NCI-H510A treated with DMSO at 0.1 percent for 48 hours (cell line): ENCODE measurements around the gene ARHGAP28.
"Not testable (repeated sequence)": the region's sequence is repeated elsewhere in the genome, so short reads cannot be mapped to it uniquely, and the experiment has no call there.

Experiments used
- DNase-seq: peaks from one replicate; lab custom pipeline; 2025; lab: John Stamatoyannopoulos, UW

Gene ARHGAP28

DNA sequence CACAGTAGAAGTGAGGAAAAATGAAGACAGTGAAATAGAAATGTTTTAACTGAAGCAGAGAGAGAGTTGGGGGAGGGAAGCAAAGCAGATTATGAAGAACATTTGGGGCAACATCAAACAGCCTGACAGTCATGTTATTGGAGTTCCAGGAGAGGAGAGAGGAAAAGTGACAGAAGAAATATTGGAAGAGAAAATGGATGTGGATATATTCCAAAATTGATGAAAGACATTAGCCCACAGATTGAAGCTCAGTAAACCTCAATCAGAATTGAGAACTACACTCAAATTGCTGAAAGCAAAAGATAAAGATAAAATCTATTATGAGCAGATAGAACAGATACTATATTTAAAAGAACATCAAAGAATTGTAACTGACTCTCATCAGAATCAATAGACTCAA is 90.8 kb downstream of the ARHGAP28 start:
- no peak for DNase-seq

DNA sequence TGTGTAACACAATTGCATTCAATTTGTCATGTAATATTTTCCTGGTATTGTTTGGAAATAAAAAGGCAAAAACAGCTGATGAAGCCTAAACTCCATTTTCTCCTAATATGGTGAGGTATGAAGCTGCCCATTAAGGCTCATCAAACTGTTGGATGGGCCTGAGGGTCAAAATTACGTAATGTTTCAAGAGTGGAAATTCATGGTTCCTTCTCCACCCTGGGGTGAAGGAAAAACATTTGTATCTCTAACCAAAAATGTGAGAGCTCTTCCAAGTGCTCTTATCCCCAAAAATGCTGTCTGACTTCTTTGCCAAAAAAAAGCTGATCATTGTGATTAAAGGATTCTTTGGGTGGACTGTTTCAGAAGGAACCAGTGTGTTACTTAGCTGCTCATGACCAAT is 91.8 kb downstream of the ARHGAP28 start:
- no peak for DNase-seq

DNA sequence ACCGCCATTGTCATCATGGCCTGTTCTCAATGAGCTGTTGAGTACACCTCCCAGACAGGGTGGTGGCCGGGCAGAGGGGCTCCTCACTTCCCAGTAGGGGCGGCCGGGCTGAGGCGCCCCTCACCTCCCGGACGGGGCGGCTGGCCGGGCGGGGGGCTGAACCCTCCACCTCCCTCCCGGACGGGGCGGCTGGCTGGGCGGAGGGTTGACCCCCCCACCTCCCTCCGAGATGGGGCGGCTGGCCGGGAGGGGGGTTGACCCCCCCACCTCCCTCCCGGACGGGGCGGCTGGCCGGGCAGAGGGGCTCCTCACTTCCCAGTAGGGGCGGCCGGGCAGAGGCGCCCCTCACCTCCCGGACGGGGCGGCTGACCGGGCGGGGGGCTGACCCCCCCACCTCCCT is 97.6 kb downstream of the ARHGAP28 start:
- not testable (repeated sequence) for DNase-seq

DNA sequence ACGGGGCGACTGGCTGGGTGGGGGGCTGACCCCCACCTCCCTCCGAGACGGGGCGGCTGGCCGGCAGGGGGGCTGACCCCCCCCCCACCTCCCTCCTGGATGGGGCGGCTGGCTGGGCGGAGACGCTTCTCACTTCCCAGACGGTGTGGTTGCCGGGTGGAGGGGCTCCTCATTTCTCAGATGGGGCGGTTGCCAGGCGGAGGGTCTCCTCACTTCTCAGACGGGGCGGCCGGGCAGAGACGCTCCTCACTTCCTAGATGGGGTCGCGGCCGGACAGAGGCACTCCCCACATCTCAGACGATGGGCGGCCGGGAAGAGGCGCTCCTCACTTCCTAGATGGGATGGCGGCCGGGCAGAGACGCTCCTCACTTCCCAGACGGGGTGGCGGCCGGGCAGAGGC is 98.0 kb downstream of the ARHGAP28 start:
- DNase-seq, result not testable (repeated sequence)

DNA sequence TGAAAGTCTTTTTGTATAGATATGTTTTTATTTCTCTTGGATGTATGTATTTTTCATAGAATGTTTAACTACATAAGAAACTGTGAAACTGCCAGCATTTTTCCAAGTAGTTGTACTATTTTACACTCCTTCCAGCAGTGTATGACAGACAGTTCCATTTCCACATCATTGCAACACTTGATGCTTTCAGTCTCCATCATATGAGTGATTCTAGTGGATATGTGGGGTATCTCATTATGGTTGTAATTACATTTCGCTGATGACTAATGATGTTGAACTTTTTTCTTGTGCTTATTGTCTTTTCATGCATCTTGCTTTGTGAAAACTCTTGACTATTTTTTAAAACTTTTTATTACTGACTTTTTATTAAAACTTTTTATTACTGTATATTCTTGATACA is 101.4 kb downstream of the ARHGAP28 start:
- no peak for DNase-seq

DNA sequence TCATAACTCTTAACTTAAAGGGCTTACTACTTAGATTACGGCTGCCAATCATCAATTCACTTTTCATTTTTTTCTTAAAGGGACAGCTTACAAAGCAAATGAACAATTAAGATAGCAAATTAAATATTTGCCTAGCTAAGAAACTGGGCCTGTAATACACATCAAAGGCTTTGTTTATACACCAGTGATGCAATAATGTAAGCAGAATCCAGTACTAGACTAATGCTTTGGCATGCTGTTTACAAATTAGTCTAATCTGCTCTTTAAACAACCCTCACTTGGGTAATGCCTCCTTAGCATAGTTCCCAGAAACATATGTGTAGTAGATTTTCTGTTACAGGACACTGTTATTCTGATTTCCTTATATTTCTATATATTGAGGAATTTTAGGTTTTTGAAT is 105.8 kb downstream of the ARHGAP28 start:
- DNase-seq, result peak; percentile 16

DNA sequence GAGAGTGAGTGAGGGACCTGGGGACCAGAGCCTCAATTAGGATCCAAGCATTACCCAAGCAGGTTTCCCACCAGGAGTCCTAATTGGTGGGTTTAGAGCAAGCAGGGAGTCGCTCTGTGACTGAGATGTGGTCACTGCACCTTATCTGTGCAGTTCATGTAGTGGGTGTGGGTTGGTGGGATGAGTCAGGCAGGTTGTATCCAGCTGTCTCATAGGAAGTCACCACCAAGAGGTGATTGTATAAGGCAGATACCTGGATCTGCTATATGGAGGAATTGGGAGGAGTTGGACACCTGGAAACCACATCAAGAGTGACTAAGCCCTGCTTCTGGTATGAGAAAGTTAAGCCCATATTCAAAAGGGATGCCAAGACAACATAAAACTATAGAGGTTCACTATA is 106.8 kb downstream of the ARHGAP28 start:
- DNase-seq, result no peak

DNA sequence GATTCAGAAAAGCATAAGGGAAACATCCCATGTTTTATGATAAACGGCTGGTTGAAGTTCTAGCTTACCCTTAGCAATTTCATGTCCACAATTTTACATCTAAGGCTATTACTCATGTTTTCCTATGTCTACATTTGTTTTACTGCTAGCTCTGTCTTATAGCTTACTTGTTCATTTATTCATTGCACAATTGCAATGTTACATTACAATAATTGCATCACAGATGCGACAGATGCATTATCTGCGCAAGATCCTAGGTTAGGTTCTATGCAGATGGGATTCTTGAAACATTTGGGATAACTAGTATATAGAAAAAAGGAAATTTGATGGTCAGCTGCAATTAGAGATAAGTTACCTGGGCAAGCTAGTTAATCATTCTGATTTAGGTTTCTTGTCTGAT is 108.4 kb downstream of the ARHGAP28 start:
- no peak for DNase-seq

DNA sequence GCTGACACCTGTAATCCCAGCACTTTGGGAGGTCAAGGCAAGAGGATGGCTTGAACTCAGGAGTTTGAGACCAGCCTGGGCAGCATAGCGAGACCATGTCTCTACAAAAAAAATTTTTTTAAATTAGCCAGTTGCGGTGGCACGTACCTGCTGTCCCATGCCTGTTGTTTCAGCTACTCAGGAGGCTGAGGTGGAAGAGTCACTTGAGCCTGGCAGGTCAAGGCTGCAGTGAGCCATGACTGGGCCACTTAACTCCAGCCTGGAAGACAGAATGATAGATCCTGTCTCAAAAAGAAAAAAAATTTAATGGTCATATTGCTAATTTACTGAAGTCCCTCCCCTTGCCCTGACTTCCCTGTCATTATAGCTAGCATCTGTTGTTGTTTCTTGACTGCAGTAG is 112.6 kb downstream of the ARHGAP28 start:
- DNase-seq, result peak; percentile 58

DNA sequence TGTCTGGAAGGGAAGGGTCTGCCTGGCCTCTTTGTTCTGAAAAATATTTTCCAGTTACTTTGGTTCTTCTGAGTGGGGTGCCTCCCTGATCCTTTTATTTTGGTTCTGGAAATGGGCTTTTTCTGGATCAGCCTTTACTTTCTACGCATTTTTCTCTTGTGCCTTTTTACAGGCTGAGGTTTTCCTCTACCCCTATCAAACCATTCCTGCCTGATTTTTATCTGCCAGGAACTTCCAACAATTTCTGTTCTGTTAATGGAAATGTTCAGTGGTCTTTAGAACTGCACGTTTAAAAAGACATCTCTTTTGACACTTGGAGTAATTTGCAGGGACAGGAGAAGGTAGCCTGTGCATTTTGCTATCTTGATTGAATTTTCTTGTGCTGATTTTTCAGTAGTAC is 113.8 kb downstream of the ARHGAP28 start:
- no peak for DNase-seq

DNA sequence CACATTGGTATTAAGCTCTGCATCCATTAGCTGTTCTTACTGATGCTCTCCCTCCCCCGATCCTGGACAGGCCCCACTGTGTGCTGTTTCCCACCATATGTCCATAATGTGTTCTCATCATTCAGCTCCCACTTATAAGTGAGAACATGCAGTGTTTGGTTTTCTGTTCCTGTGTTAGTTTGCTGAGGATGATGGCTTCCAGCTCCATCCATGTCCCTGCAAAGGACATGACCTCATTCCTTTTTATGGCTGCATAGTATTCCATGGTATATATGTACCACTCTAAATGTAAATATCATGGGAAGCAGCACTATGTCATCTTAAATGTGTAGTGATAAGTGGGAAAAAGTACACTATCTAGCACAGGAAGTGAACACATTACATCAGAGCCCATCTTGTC is 116.0 kb downstream of the ARHGAP28 start:
- DNase-seq, result not testable (repeated sequence)

DNA sequence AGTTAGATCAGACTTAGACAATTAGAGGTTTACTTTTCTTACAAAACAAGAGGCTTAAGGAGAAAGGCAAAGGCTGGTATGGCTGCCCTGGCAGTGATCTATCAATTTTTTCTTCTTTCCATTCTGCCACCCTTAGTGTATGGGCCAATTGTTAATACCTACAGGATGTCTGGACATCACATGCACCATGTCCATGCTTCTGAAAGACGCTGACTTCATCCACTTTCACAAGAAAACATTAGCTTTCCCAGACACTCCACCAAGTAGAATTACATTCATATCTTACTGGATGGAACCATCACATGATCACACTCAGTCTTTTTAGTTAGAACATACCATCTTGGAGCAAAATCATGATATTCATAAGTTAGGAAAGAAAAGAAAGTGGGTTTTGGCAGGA is 120.9 kb downstream of the ARHGAP28 start:
- DNase-seq, result no peak

DNA sequence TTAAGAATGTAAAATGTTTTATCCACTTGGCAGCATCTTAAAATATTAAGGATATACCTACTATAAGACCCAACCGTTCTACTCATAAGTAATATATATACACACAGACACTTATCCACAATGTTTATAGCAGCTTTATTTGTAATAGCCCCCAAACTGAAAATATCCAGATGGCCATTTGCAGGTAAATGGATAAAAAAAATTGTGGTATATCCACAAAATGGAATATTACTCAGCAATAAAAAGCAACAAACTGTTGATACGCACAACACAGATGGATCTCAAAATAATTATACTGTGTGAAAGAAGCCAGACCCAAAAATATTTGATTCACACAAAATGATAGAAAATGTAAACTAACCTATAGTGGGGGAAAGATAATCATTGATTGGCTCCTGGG is 122.0 kb downstream of the ARHGAP28 start:
- no peak for DNase-seq

DNA sequence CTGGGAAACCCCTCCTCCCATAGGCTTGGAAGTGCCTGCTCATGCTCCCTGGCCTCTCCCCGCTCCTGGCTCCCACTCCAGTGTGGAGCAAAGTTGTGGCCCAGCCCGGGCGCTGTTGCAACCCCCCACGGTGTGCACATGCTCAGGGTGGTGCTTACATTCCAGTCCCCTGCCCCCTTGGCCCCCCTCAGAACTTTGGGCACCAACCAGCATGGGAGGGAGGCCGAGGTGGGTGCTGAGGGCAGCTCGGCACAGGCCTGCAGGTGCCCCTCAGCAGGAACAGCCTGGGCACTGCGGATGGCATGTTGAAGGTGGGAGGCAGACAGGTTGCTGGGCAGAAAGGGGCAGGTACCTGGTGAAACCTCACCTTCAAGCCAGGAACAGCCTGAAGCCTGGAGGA is 125.3 kb downstream of the ARHGAP28 start:
- no peak for DNase-seq

DNA sequence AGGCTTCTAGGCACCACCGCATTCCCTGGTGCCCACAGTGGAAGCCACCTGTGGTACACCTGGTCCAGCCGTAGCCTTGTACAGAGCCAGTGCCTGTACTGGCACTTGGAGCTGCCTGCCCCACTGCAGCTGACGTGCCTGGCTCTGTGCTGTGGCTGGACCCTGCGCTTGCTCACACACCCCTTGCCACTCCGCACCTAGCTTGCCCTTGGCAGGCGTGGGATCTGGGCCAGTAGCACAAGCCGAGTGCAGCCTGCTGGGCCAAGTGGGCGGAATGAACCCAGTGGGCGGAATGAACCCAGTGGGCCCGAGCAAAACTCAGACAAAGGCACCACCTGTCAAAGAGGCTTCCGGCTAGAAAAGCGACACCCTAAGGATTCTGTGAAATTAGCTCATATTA is 126.3 kb downstream of the ARHGAP28 start:
- no peak for DNase-seq

DNA sequence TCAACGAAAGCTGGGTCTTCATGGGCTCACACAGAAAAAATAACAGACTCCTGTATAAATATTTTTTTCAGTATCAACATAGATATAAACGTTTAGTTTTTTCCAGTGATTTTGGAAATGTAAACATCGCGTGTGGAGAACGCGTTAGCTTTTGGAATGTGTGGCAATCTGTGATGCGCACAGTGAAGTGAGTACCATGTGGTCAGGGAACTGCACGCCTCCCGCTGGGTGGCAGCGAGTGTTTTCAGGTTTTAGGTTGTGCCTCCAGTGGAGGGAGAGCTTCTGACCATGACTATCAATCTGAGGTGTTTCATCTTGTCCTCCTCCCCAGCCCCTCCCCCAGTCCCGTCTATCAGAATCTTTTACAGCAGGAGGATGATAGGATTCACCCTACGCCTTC is 127.8 kb downstream of the ARHGAP28 start:
- DNase-seq, result no peak

DNA sequence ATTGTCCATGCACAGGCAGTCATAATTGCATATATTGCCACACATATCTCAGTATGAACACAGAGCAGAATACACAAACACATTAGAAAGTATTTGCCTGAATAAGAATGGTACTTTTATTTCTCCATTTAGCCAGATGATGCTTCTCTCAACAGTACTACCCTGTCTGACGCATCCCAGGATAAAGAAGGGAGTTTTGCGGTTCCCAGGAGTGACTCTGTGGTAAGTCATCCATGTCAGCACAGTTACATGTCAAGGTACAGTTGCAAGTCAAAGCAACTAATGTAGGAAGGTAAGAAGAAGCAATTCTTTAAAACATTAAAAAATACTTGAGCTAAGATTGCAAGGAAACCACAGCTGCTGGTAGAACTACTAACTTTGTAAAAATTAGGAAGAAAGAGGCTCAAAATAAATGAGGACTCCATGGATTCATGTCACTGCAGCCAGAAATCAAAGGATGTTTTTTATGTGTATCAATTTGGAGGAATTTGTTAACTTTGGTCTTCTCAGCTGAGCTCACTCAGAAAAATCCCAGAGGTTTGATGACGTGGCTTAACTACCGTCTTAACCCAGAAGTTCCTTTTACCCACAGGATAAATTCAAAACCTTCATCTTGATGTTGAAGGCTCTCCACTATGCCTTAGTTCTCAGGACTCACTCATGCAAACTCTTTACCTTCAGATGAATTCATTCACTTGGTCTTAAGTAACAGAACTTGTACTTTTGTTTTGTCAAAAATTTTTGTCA is 130.3 kb downstream of the ARHGAP28 start:
- DNase-seq, result no peak

DNA sequence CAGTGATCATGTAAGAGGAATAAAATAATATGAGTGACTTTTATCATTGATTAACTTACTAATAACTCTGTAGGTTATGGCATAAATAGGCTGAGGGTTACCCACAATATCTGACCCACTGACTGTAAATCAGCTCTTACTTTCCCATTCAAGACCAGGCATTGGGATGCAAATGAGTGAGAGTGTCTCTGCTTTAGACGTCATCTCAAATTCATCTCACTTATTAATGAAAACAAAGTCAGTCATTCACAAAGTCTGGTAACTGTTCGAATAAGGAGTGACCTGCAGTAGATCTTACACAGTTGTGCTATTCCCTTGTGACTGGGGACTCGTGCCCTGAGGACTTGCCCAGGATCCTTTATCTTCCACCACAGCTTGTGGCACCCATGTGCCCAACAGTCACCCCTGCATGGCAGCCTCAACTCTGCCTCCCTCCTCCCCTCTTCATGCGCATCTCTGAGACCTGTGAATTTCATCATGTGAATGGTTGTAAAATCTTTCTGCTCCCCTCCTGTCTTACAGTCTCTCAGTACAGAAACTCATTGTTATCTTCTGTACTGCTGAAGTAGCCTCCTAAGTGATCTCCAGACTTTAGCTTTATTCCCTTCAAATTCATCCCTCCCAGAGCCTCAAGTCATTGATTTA is 131.4 kb downstream of the ARHGAP28 start:
- no peak for DNase-seq

DNA sequence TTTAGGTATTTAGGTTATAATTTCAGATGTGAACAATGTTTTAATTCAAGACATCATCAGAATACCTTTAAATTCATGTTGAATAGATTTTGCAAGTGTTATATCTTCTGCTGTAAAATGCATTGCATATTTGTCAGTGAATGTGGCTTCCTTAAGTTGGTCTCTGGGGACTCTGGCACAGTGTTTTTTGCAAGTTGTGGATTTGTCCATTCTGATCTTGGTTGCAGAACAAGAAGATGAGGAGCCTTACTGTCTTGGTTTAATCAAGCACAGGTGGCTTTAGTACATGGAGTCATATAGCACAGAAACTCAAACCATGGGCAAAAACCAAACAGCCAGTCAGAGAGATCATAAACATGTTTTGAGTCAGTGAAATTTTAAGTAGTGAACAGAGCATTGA is 135.7 kb downstream of the ARHGAP28 start:
- no peak for DNase-seq

DNA sequence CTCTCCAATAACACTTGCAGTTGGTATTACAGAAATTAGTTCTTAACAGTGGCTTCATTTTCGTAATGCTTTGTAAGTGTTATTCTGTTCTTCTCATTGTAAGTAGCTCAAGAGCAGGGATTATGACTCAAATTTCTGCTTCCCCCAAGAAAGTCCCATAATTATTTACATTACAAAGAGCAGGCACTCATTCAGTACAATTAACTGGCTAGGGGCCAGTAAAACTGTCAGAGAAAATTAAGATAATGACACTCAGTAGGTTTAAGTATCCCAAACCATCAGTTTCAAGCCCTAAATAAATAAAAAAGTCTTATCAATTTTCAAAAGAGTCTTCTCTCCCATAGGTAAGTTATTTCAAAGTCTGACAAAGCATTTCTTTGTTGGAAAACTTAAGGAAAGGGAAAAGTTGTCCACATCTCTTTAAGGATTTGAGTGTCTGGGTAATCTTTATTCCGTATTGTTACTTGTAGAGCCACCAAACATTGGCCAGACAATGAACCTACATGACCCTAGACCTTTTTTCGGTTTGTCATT is 137.1 kb downstream of the ARHGAP28 start:
- no peak for DNase-seq

DNA sequence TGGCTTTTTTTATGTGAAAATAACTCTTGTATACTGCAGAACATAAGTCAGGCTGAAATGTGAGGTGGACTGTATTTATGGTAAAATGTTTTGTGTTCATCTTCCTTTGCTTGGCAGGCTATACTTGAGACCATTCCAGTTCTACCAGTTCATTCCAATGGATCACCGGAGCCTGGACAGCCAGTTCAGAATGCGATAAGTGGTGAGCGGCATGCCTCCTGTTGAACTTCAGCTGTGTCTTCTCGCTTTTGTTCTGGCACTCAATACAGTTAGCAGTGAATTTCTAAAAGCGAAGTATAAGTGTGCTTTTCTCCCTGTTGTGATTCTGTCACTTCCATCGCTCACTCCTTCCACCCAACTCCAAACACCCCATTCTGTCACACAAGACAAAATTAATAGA is 138.5 kb downstream of the ARHGAP28 start:
- DNase-seq, result peak; percentile 35

DNA sequence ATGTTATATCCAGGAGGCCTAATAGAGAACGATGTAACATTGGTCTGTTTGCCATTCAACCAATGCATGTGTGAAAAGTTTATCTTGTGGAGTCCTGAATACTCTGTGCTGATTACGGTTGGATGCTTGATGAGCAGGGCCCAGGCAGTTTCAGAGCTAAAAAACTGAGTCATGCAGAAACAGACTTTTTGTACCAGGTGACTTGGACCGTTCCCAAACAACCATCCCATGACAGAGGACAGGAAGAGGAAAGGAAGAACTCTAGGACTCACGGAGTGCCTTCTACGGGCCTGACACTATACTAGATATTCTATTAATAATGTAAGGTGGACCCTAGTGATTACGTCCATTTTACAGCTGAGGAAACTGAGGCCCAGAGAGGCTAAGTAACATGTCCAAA is 142.1 kb downstream of the ARHGAP28 start:
- no peak for DNase-seq

DNA sequence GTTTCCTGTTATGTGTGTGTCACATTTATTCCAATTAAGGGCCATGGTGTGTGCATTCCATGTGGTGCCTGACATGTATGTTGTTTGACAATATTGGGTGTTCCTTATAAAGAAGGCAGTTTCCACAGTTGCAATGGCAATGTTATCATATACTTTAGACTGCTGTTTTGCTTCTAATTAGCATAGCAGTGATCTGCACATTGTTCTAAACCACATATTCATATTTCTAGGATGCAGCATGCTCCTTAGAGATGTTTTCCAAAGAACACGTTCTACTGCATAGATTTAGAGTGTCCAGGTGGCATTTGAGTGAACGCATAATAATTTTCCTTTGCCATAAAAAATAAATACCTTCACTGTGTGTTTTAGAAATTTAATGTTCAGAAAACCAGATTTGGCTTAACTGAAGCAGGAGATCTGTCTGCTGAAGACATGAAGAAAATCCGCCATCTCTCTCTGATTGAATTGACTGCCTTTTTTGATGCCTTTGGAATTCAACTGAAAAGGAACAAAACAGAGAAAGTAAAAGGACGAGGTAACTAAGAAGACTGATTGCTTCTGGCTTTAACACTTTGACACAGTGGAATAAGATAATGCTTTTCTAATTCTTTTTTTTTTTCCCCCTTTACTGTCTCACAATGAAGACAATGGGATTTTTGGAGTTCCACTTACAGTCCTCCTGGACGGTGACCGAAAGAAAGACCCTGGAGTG is 143.7 kb downstream of the ARHGAP28 start:
- DNase-seq, result no peak
